SK-N-SH (cell line): ENCODE results near the gene SERTAD2. TPM values are rescaled to one million over a fixed set of nuclear protein-coding genes. Genes with fewer than 3 reads are reported as not detected.

Source experiments
- CTCF ChIA-PET: fragments of 300-600, 350-600 bp; formaldehyde crosslinking; extraction: SDS; loops from one replicate; lab custom pipeline; 2021; lab: Yijun Ruan, JAX
- POLR2A ChIA-PET: fragments of 350-600 bp; sonication (Branson Sonifier 250); formaldehyde crosslinking; extraction: SDS; loops from one replicate; lab custom pipeline; 2020; ENCODE audit warnings: antibody characterized with exemption, inconsistent platforms; lab: Yijun Ruan, JAX
- DNase-seq: peaks from one replicate; pipeline ENCODE4 v3.0.0; 2012
- H2AFZ ChIP-seq: fragments of 200-600 bp; sonication (generic); 2 replicates; pipeline ENCODE4 v1.8.1; 2016; ENCODE audit warnings: antibody characterized with exemption, mild to moderate bottlenecking, low read depth
- H3F3A ChIP-seq: fragments of 200-600 bp; sonication (generic); replicated peaks from 2 replicates; pipeline ENCODE3; 2016; ENCODE audit warnings: antibody characterized with exemption, mild to moderate bottlenecking; ENCODE audit not compliant: insufficient read depth
- H3K27ac ChIP-seq, 2 experiments: fragments of 200-500 bp in 1 of 2; fragments of 200-600 bp in 1 of 2; sonication (Bioruptor generic) in 1 of 2; sonication (generic), shearing (Covaris generic) in 1 of 2; 2 replicates each; pipeline versions ENCODE4 v1.5.1 to v1.6.1; 2014 to 2016; ENCODE audit warnings: low read depth in 2 of 2, inconsistent platforms in 1 of 2, low read length in 1 of 2, mild to moderate bottlenecking in 1 of 2, mixed read lengths in 1 of 2
- H3K27me3 ChIP-seq: fragments of 200-600 bp; sonication (generic), shearing (Covaris generic); 2 replicates; pipeline ENCODE4 v1.6.1; 2016; ENCODE audit warnings: mixed run types; ENCODE audit not compliant: insufficient read depth
- H3K36me3 ChIP-seq, 2 experiments: fragments of 200-500 bp in 1 of 2; fragments of 200-600 bp in 1 of 2; sonication (Bioruptor generic) in 1 of 2; sonication (generic) in 1 of 2; replicated peaks in 1 of 2; 2 replicates each; pipeline versions ENCODE3 to v1.5.1; 2014 to 2016; ENCODE audit warnings: low read length in 1 of 2, mild to moderate bottlenecking in 1 of 2; ENCODE audit not compliant: insufficient read depth in 2 of 2, control insufficient read depth in 1 of 2
- H3K4me1 ChIP-seq, 2 experiments: fragments of 200-500 bp in 1 of 2; fragments of 200-600 bp in 1 of 2; sonication (Bioruptor generic) in 1 of 2; sonication (generic), shearing (Covaris generic) in 1 of 2; 2 replicates each; pipeline versions ENCODE4 v1.5.1 to v1.6.1; 2014 to 2016; ENCODE audit warnings: low read depth in 1 of 2, low read length in 1 of 2, mixed run types in 1 of 2; ENCODE audit not compliant: insufficient read depth in 2 of 2, control insufficient read depth in 1 of 2
- H3K4me2 ChIP-seq: fragments of 200-600 bp; sonication (generic), shearing (Covaris generic); 2 replicates; pipeline ENCODE4 v1.6.1; 2017; ENCODE audit warnings: mixed run types
- H3K4me3 ChIP-seq, 2 experiments: fragments of 200-500 bp in 1 of 2; fragments of 200-600 bp in 1 of 2; sonication (Bioruptor generic) in 1 of 2; sonication (generic), shearing (Covaris generic) in 1 of 2; 2 replicates each; pipeline versions ENCODE4 v1.5.1 to v1.8.1; 2014 to 2016; ENCODE audit warnings: low read depth in 2 of 2, inconsistent platforms in 1 of 2, low read length in 1 of 2, mild to moderate bottlenecking in 1 of 2, mixed read lengths in 1 of 2, moderate library complexity in 1 of 2
- H3K79me2 ChIP-seq: fragments of 200-600 bp; sonication (generic); 2 replicates; pipeline ENCODE4 v1.8.1; 2017; ENCODE audit warnings: mild to moderate bottlenecking; ENCODE audit not compliant: insufficient read depth
- H3K9ac ChIP-seq: fragments of 200-600 bp; sonication (generic); 2 replicates; pipeline ENCODE4 v1.6.1; 2017; ENCODE audit warnings: mixed run types
- H3K9me2 ChIP-seq: fragments of 200-600 bp; sonication (generic); 2 replicates; pipeline ENCODE4 v1.6.1; 2017; ENCODE audit warnings: mixed run types
- H3K9me3 ChIP-seq: fragments of 200-600 bp; sonication (generic); 2 replicates; pipeline ENCODE4 v1.6.1; 2017; ENCODE audit warnings: mixed run types, mild to moderate bottlenecking, moderate library complexity
- H4K20me1 ChIP-seq: fragments of 200-600 bp; sonication (generic); 2 replicates; pipeline ENCODE4 v1.6.1; 2017; ENCODE audit warnings: mild to moderate bottlenecking, mixed run types; ENCODE audit not compliant: insufficient read depth
- ELF1 ChIP-seq: IDR thresholded peaks from 2 replicates; pipeline ENCODE4 v1.4.0; 2012
- EZH2phosphoT487 ChIP-seq: fragments of 200-600 bp; sonication (generic); IDR thresholded peaks from 2 replicates; pipeline ENCODE4 v1.6.1; 2017; ENCODE audit warnings: low read depth, mixed run types, mild to moderate bottlenecking, antibody characterized with exemption, moderate library complexity, borderline replicate concordance
- FOXJ3 ChIP-seq: sonication (generic); formaldehyde crosslinking; IDR thresholded peaks from 2 replicates; pipeline ENCODE4 v1.5.1; 2020; ENCODE audit warnings: mild to moderate bottlenecking, missing genetic modification reagents
- GABPA ChIP-seq: IDR thresholded peaks from 2 replicates; pipeline ENCODE4 v1.4.0; 2012; ENCODE audit warnings: low read depth, mild to moderate bottlenecking
- GATA2 ChIP-seq: sonication (generic); formaldehyde crosslinking; IDR thresholded peaks from 2 replicates; pipeline ENCODE4 v1.5.0; 2020; ENCODE audit warnings: mild to moderate bottlenecking, missing genetic modification reagents
- MAX ChIP-seq: IDR thresholded peaks from 2 replicates; pipeline ENCODE4 v1.4.0; 2012; ENCODE audit warnings: low read depth
- MEF2A ChIP-seq: IDR thresholded peaks from 2 replicates; pipeline ENCODE4 v1.4.0; 2012; ENCODE audit warnings: low read depth, borderline replicate concordance
- MXI1 ChIP-seq: IDR thresholded peaks from 2 replicates; pipeline ENCODE4 v1.6.1; 2012; ENCODE audit warnings: mild to moderate bottlenecking, low read depth, low read length, improper control_type of control experiment
- NRF1 ChIP-seq: IDR thresholded peaks from 2 replicates; pipeline ENCODE4 v1.6.1; 2012; ENCODE audit warnings: low read depth, mild to moderate bottlenecking, low read length
- POLR2AphosphoS5 ChIP-seq: IDR thresholded peaks from 2 replicates; pipeline ENCODE4 v1.6.1; 2012; ENCODE audit warnings: low read depth, low read length
- RAD21 ChIP-seq: IDR thresholded peaks from 2 replicates; pipeline ENCODE4 v1.6.1; 2012; ENCODE audit warnings: mild to moderate bottlenecking, low read length
- RFX5 ChIP-seq: IDR thresholded peaks from 2 replicates; pipeline ENCODE4 v1.6.1; 2012; ENCODE audit warnings: mild to moderate bottlenecking, improper control_type of control experiment, low read length
- SIN3A ChIP-seq: IDR thresholded peaks from 2 replicates; pipeline ENCODE4 v1.6.1; 2012; ENCODE audit warnings: low read depth, mild to moderate bottlenecking, low read length, moderate library complexity, borderline replicate concordance
- TEAD4 ChIP-seq: IDR thresholded peaks from 2 replicates; pipeline ENCODE4 v1.4.0; 2012; ENCODE audit warnings: mild to moderate bottlenecking, borderline replicate concordance; ENCODE audit not compliant: insufficient read depth
- USF1 ChIP-seq: IDR thresholded peaks from 2 replicates; pipeline ENCODE4 v1.4.0; 2012; ENCODE audit warnings: low read depth, borderline replicate concordance
- YY1 ChIP-seq: IDR thresholded peaks from 2 replicates; pipeline ENCODE4 v1.4.0; 2012; ENCODE audit warnings: low read depth, mild to moderate bottlenecking
- ZBTB33 ChIP-seq: IDR thresholded peaks from 2 replicates; pipeline ENCODE4 v1.4.0; 2012; ENCODE audit warnings: low read depth, borderline replicate concordance
- WGBS: methylation state at CpG from one replicate; pipeline ENCODE4 v1.1.6; 2017; ENCODE audit warnings: low lambda C conversion rate; 5-methylcytosine and 5-hydroxymethylcytosine counted together
- polyA plus RNA-seq, 3 experiments: library from polyadenylated mRNA; depleted of rRNA; stranded (reverse); fragments of >200 nt; gene quantifications; 2 replicates each; pipeline ENCODE4 v1.2.3, GENCODE V29; 2012
- TF ChIP-seq, protein P1 (sequence below): IDR thresholded peaks from 2 replicates; pipeline ENCODE4 v1.6.1; 2012; ENCODE audit warnings: mild to moderate bottlenecking, low read depth, low read length, moderate library complexity

The SERTAD2 gene
- polyA plus RNA-seq, 1 of the 3 experiments (the other 2 are of a cell fraction) = 9.1 TPM

DNA sequence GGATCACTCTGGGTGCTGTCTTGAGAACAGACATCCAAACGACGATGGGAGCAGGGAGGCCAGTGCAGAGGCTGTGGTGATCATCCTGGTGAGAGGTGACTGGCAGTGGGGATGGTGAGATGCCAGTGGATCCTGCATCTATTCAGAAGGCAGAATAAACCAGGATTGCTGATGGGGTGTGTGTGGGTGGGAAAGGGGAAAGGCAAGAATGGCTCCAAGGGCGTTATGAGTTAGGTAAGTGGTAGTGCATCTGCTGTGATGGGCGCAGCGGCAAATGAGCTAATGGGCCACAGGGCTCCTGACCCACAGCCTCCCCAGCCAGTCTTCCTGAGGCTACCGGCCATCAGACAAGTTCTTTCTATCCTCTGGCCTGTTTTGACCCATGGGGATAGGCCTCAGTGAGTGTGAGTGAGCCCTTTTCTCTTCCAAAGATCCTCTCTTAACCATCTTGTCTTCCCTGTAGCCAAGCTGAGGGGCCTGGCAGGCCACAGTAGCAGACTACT lies 29.6 kb downstream of the SERTAD2 start:
- Histone ChIP-seq H3K9me2 (no peaks in the 10 kb centered on the region), H3K9me3 (no peaks in the 10 kb centered on the region), H3F3A (no peaks in the 10 kb centered on the region), H3K4me2 (no peak overlapping the region), H3K27ac (no peak overlapping the region), H3K27me3 (no peaks in the 10 kb centered on the region), H2AFZ (no peak overlapping the region), H3K9ac (no peak overlapping the region), H3K79me2 (no peaks in the 10 kb centered on the region), H3K4me1 (peaks cover 0 to 29% of the 10 kb centered on the region in 2 experiments; a peak in 2 of 4 replicates), H3K4me3 (no peak overlapping the region), H4K20me1 (no peaks in the 10 kb centered on the region), H3K36me3 (no peaks in the 10 kb centered on the region)
- ChIA-PET POLR2A (no interaction called here), CTCF (interaction anchor here (0.8 to 2.2 kb wide), 5 partner anchors 8 to 39 kb away, joined by 3 to 10 read pairs (median 3); no protein-coding TSS in a partner anchor)
- no peak for DNase-seq
- 91% methylated on average over 5 of the region's 6 CpGs for WGBS
- TF ChIP-seq MXI1 (no peak), FOXJ3 (no peak), MAX (no peak)

DNA sequence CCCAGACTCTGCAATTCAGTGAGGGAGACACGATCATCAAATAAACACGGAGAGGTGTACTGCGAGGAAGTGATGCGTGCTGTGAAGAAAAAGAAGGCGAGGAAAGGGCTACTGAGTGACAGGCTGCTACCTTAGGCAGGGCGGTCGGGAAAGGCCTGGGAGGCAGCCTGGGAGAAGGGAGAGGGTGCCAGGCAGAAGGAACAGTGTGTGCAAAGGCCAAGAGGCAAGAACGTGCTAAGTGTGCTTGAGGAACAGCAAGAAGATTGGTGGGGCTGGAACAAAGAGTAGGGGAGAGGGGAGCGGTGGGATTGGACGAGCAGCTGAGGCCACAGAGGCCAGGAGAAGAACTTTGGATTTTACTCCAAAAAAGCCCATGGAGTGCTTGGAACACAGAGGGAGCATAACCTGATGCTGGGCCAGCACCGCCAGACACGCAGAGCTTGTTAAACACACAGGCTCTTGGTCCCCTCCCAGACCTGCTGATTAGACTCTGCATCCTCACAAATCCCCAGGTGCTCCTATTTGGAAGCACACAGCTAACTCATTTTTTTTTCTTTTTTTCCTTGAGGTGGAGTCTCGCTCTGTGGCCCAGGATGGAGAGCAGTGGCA lies 30.4 kb downstream of the SERTAD2 start:
- no peak for TF ChIP-seq USF1
- TF ChIP-seq GATA2 (CRISPR knock-in tag) = no peak
- TF ChIP-seq EZH2phosphoT487 = no peak
- no peak for TF ChIP-seq ELF1
- TF ChIP-seq MEF2A = no peak
- no peak for TF ChIP-seq MXI1
- no peak for TF ChIP-seq RFX5
- TF ChIP-seq NRF1 = no peak
- no peak for TF ChIP-seq GABPA
- no peak for TF ChIP-seq TEAD4
- TF ChIP-seq MAX = no peak
- TF ChIP-seq ZBTB33 = no peak
- TF ChIP-seq YY1 = no peak
- TF ChIP-seq RAD21 = no peak
- no peak for TF ChIP-seq POLR2AphosphoS5
- TF ChIP-seq, protein P1, sequence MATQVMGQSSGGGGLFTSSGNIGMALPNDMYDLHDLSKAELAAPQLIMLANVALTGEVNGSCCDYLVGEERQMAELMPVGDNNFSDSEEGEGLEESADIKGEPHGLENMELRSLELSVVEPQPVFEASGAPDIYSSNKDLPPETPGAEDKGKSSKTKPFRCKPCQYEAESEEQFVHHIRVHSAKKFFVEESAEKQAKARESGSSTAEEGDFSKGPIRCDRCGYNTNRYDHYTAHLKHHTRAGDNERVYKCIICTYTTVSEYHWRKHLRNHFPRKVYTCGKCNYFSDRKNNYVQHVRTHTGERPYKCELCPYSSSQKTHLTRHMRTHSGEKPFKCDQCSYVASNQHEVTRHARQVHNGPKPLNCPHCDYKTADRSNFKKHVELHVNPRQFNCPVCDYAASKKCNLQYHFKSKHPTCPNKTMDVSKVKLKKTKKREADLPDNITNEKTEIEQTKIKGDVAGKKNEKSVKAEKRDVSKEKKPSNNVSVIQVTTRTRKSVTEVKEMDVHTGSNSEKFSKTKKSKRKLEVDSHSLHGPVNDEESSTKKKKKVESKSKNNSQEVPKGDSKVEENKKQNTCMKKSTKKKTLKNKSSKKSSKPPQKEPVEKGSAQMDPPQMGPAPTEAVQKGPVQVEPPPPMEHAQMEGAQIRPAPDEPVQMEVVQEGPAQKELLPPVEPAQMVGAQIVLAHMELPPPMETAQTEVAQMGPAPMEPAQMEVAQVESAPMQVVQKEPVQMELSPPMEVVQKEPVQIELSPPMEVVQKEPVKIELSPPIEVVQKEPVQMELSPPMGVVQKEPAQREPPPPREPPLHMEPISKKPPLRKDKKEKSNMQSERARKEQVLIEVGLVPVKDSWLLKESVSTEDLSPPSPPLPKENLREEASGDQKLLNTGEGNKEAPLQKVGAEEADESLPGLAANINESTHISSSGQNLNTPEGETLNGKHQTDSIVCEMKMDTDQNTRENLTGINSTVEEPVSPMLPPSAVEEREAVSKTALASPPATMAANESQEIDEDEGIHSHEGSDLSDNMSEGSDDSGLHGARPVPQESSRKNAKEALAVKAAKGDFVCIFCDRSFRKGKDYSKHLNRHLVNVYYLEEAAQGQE = no peak
- no peak for TF ChIP-seq SIN3A
- TF ChIP-seq, all 33 proteins: peak for 0
- WGBS = 90% methylated on average over 13 of the region's 13 CpGs
- ChIA-PET CTCF (interaction anchor here (2.2 to 2.3 kb wide), 2 partner anchors 23 to 37 kb away, joined by 7 to 8 read pairs; no protein-coding TSS in a partner anchor), POLR2A (no interaction called here)
- Histone ChIP-seq H3K36me3 (no peaks in the 10 kb centered on the region), H3K27ac (no peak overlapping the region), H3K4me2 (no peak overlapping the region), H3F3A (no peaks in the 10 kb centered on the region), H3K9me3 (no peaks in the 10 kb centered on the region), H2AFZ (no peak overlapping the region), H3K9me2 (no peaks in the 10 kb centered on the region), H3K27me3 (no peaks in the 10 kb centered on the region), H3K4me3 (no peak overlapping the region), H3K4me1 (peaks cover 0 to 21% of the 10 kb centered on the region in 2 experiments; a peak in 1 of 4 replicates), H3K79me2 (no peaks in the 10 kb centered on the region), H3K9ac (no peak overlapping the region), H4K20me1 (no peaks in the 10 kb centered on the region)
- no peak for DNase-seq
